Pulmonary artery endothelial cell (primary cell): ENCODE results near the gene LPCAT2. TPM values are rescaled to one million over a fixed set of nuclear protein-coding genes. Genes with fewer than 3 reads are reported as not detected.
"Not testable (repeated sequence)": the region's sequence is repeated elsewhere in the genome, so short reads cannot be mapped to it uniquely, and the experiment has no call there.

Experiments
- DNase-seq: peaks from one replicate; pipeline ENCODE4 v3.0.0-alpha.2; 2011; ENCODE audit warnings: low read depth, low spot score
- total RNA-seq: library from RNA; depleted of rRNA; stranded (reverse); fragments of >200 nt; gene quantifications from 2 replicates; pipeline ENCODE4 v1.2.3, GENCODE V29; 2014

Gene LPCAT2
- total RNA-seq, 1 donor from 2014 or later, result 22.9 TPM

DNA sequence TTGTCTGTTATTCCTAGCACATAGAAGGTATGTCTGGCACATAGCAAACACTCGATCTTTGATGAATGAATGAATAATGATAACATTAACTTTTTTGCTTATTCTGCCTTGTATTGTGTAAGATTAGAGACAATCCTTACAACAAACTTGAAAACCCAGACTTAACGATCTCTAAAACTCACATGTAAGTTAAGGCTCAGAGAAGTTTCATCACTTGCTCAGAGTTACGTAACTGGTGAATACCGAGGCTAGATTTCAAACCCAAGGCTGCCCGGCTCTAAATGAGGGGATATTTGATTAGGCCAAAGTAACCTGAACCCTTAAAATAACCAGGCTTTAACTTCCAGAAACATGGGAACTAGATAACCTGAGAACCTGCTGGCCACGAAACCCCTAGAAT, 79.9 kb downstream of the LPCAT2 start:
- DNase-seq, result no peak

DNA sequence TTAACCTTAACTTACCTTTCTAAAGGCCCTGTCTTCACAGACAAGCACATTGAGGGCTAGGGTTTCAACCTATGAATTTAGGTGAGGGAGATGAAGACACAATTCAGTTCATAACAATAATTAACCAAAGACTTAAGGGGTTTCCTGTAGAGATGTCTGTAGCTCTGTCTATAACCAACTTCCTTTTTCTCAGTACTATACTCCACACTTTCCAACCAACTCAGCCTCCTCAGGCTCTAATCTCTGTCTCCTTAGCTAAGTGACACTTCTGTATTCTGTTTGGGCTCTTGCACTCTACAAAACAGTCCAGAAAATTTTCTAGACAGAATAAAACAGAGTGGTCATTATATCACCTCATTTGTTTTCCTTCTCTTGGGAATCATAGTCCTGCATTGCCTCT, 83.4 kb downstream of the LPCAT2 start:
- DNase-seq, result no peak

DNA sequence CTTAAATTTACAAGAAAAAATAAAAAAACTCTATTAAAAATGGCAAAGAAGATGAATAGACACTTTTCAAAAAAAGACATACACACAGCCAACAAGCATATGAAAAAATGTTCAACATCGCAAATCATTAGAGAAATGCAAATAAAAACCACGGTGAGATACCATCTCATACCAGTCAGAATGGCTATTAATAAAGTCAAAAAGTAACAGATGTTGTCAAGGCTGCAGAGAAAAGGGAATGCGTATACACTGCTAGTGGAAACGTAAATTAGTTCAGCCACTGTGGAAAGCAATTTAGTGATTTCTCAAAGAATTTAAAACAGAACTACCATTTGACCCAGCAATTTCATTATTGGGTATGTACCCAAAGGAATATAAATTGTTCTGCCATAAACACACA, 89.1 kb downstream of the LPCAT2 start:
- no peak for DNase-seq

DNA sequence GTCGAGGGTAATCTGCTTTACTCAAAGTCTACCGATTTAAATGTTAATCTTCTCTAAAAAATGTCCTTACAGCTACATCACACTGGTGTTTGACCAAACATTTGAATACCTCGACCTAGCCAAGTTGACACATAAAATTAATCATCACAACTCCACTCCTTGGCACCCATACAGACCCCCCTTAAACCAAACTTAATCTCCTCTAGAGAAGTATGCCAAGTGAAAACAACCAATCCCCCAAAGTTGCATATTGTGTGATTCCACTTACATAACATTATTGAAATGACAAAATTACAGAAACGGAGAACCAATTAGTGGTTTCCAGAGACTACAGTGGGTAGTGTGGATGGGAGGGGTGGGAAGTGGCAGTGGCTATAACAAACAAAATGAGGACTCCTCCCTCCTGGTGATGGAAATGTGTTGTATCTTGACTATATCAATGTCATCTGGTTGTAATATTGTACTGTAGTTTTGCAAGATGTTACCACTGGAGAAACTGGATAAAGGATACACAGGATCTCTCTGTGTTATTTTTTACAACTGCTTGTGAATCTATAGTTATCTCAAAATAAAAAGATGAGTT, 97.0 kb downstream of the LPCAT2 start:
- DNase-seq, result no peak

DNA sequence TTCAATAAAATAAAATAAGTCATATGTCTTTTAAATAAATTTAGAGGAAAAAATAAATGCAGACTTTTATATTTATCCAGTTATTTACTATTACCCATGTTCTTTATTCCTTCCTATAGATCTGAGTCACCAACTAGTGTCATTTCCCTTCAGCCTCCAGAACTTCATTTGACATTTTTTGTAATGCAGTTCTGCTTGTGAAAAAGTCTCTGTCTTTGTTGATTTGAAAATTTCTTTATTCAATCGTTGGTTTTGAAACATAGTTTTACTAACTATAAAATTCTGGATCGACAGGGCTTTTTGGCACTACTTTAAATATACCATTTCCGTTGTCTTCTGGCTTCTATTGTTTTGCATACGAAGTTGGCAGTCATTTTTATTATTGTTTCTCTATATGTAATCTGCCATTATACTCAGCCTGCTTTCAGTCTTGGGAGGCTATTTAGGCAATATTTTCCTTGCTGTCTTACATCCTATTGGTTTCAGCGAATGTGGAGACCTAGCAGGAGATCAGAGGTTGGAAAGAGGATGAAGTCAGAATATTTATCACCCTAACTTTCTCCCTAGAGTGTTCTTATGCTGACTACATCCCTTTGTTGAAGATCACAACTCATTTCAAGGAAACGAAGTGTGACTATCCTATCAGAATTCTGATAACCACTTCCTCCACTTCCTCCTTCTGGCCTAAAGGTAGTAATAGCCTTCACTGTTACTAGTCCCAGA, 104.9 kb downstream of the LPCAT2 start:
- DNase-seq, result no peak

DNA sequence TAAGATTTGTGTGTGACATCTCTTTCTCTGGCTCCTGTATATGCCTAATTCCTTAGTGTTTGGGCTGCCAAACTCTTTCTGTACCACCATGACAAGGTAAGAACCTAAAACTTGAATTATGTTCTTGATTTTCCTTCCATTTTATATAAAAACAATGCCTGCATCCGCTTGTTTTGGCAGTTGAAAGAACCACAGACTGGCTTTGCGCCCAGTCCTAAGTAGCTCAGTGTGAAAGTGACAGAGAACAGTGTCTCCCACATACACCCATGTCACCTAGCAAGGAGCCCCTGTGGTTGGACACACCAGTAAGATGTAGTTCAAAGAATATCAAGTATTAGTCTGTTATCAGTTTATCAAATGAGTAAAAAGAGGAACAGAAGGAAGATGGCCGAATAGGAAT, 106.2 kb downstream of the LPCAT2 start:
- no peak for DNase-seq

DNA sequence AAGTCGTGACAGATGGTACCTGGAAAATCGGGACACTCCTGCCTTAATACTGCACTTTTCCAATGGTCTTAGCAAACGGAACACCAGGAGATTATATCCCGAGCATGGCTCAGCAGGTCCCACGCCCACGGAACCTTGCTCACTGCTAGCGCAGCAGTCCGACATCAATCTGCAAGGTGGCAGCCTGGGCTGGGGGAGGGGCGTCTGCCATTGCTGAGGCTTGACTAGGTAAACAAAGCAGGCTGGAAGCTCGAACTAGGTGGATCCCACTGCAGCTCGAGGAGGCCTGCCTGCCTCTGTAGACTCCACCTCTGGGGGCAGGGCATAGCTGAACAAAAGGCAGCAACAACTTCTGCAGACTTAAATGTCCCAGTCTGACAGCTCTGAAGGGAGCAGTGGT, 106.8 kb downstream of the LPCAT2 start:
- DNase-seq, result not testable (repeated sequence)

DNA sequence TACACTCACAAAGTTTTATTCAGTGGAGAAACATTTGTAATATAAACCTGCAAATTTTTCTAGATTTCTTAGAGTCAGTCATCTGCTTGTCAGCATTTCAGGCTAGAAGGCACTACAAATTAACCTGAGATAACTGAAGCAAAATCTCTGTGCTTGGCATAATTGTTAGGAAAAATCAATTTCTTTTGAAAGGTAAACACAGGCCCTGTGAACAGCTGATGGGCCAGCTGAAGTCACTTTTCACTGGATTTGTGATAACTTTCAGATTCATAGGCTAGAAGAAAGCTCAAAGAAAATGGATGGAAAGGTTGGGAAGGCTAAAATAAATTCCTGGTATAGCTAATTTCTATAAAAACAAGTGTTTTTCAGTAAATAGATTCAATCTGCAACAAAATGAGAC, 112.9 kb downstream of the LPCAT2 start:
- no peak for DNase-seq

DNA sequence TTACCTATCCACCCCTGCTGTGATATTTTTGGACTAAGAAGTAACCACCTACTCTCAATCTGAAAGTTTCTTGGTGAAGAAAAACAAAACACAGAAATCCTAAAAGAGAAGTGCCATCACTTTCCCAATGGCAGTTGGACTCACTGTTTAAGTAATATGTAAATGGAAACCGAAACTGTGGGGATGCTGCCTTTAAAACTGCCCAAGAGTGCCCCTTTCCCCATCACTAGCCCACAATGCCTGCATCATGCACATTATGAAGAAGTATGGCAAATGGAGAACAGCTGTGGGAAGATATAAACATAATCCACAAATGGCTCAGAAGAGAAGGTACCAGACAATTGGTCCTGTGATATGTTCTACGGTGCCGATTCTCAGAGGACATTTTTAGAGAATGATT, 113.4 kb downstream of the LPCAT2 start:
- no peak for DNase-seq

DNA sequence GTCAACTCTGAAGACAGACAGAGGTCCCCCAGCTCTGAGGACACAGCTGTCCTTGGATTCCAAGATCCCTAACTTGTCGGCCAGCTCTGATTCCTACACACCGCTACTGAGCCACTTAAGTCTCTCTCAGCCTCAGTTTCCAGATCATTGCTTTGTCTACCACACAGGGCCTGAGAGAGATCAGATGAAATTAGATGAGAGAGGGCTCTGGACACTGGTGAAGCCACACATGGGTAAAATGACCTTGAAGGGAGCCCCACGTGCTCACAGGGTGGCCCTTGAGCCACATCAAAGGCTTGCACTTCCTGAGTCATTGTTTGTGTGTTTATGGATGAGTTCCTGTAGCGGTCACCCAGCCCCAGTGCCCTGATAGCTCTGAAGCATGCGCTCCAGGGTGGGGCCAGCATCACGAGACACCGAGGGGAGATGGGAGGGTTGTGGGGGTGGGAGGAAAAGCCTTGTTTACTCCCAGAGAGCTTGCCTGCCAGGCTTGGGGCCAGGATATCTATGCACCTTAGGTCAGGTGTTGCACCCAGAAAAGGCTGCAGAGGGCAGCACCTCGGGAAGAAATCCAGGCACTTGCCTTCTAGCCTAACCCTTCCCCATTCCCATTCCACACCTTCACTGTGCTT, 114.2 kb downstream of the LPCAT2 start:
- no peak for DNase-seq

DNA sequence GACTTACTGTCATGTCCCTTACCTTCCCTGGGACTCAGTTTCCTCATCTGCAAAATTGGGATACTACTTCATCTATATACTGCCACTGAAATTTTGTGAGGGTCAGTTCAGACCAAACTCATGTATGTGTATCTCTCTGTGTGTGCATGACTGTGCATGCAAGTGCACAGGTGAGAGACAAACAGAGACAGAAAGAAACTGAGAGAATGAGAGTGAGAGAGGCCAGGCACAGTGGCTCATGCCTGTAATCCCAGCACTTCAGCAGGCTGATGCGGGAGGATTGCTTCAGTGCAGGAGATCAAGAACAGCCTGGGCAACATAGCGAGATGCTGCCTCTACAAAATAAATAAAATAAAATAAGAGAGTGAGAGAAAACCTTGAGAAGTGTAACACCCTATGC, 114.8 kb downstream of the LPCAT2 start:
- DNase-seq, result no peak

DNA sequence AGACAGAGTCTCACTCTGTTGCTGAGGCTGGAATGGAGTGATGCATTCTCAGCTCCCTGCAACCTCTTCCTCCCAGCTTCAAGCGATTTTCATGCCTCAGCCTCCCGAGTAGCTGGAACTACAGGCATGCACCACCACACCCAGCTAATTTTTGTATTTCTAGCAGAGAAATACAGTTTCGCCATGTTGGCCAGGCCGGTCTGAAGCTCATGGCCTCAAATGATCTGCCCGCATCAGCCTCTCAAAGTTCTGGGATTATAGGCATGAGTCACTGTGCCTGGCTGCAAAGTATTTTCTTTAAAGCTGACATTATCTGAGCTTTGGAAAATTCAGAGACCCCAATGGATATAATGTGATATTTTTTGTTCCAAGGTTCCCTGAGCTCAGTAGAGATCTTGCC, 115.8 kb downstream of the LPCAT2 start:
- DNase-seq, result no peak

DNA sequence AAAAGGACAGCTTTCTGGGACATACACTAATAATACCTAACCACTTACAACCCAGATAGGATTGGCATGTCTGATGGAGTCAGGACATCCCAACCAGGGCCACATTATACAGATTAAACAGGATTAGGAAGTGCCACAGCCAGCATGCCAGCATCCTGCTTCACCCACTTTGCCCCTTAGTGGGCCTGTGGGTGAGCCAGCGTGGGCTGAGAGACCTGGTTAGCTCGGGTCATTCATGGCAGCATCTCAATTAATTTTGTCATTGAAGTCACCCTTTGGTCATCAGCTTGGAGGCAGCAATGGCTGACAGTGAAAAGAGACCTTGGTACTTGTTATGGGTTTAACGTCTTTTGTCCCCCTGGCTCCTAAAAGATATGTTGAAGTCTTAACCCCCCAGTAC, 117.0 kb downstream of the LPCAT2 start:
- no peak for DNase-seq

DNA sequence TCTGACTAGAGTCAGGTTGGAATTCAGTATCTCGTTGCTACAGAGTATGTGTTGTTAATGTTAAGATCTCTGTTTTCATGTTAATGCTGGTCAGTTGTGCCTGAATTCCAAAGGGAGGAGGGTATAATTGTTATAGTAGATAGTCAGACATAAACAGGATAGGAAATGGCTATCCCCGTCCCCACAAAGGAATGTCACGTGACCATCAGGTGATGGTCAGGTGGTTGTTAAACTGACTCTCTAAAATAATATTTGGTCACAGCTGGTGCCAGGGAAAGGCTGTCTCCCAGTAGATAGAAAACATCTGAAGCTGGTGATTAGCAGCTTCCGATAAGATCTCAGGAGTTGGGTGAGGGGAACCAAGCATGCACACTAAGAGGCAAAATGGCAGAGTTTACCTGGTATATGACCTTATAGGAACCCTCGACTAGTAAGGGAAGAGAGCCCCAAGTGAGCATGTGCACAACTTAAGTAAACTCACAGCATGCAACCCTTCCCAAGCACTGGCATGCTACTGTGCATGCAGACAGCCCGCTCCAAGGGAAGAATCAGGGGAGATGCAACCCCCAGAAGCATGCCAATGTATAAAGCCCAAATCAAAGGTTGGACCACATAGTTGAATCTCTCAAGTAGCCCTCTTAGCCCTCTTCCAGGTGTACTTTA, 119.6 kb downstream of the LPCAT2 start:
- DNase-seq, result no peak

DNA sequence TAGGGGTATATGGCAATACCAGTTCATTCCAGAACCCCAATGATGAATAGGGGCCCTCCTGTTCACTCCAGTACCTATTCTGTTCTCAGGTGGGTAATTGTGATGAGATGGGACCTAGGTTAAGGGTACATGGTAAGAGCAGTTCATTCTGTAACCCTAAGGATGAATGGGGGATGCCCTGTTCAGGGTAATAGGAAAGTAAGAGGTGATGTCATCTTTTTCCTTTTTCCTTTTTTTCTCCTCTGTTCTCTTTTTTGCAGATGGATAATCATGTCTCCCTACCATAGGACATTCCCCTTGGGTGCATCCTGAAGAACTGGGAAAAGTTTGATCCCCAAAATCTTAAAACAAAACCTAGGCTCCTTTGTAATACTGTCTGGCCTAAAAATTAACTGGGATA, 121.9 kb downstream of the LPCAT2 start:
- no peak for DNase-seq

DNA sequence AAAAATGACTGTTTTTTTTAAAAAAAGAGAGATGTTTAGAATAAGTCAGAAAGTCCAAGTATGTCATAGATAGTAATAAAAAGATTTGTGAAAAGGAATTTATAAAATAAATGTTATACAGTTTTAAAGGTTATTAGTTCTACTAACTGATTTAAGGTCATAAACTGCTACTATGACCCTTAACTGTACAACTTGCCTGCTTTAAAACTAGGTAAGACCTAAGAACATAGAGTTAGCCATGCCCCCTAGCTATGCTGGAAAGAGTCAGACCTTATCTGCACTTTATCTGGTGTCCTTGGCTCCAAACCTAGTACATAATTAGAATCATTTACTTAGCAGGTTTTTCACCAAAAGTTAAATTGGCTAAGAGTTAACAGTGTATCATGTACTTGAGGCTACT, 123.4 kb downstream of the LPCAT2 start:
- no peak for DNase-seq

DNA sequence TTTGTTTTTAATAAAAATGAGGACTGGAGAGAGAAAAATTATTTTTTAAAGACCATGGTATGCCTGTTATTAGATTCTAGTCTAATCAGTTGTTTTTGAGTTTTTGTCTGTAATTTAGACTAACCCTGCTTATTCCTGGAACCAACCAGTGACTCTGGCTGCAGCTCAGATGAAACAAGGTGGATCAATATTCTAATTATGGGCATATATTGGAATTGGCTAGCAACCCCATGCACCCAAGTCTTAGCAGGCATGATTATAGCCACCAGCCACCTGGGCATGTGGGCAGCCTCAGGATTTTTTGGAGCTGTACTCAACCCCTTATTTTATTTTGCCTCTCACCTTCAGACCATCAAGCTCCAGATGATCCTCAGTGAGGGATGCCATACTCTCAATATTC, 125.3 kb downstream of the LPCAT2 start:
- no peak for DNase-seq

Other genes starting within 250 kb of the LPCAT2 start
- not detected in 2 replicates for gene IRX6, start 184.9 kb upstream of the LPCAT2 start, total RNA-seq
- gene MMP2, start 29.9 kb upstream of the LPCAT2 start, total RNA-seq, result 214 and 219 TPM in 2 replicates
- 0.66 and 1.9 TPM in 2 replicates for gene CAPNS2, start 57.6 kb downstream of the LPCAT2 start, total RNA-seq
- not detected in 2 replicates for gene SLC6A2, start 146.9 kb downstream of the LPCAT2 start, total RNA-seq